Measurements from ENCODE around the gene CCDC171. TPM values are rescaled to one million over a fixed set of nuclear protein-coding genes. Genes with fewer than 3 reads are reported as not detected.

The CCDC171 gene
- total and polyA plus RNA-seq, 2 experiments from 2014 or later = 4.4 to 5.1 TPM

DNA sequence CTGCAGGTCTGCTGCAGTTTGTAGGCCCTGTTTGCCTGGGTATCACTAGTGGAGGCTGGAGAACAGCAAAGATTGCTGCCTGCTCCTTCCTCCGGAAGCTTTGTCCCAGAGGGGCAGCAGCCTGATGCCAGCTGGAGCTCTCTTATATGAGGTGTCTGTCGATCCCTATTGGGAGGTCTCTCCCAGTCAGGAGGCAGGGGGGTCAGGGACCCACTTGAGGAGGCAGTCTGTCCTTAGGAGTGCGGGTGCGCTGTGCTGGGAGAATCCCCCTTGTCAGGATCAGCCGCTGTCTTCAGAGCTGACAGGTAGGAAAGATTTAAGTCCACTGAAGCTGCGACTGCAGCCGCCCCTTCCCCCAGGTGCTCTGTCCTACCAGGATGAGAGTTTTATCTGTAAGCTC lies 64.9 kb downstream of the CCDC171 start (continued):
- TF ChIP-seq, protein P1, sequence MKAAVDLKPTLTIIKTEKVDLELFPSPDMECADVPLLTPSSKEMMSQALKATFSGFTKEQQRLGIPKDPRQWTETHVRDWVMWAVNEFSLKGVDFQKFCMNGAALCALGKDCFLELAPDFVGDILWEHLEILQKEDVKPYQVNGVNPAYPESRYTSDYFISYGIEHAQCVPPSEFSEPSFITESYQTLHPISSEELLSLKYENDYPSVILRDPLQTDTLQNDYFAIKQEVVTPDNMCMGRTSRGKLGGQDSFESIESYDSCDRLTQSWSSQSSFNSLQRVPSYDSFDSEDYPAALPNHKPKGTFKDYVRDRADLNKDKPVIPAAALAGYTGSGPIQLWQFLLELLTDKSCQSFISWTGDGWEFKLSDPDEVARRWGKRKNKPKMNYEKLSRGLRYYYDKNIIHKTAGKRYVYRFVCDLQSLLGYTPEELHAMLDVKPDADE (IDR thresholded peaks at IDR 0.05) = no peak
- TF ChIP-seq POLR2AphosphoS5 (IDR thresholded peaks at IDR 0.05; ENCODE audit: low read depth) (no peak), EZH2phosphoT487 (IDR thresholded peaks at IDR 0.05; ENCODE audit: unreplicated experiment) (no peak), ZNF114 (CRISPR knock-in tag; IDR thresholded peaks at IDR 0.05) (no peak), EZH2 (IDR thresholded peaks at IDR 0.05; ENCODE audit: low read depth, unreplicated experiment) (no peak)
- TF ChIP-seq, protein P2, sequence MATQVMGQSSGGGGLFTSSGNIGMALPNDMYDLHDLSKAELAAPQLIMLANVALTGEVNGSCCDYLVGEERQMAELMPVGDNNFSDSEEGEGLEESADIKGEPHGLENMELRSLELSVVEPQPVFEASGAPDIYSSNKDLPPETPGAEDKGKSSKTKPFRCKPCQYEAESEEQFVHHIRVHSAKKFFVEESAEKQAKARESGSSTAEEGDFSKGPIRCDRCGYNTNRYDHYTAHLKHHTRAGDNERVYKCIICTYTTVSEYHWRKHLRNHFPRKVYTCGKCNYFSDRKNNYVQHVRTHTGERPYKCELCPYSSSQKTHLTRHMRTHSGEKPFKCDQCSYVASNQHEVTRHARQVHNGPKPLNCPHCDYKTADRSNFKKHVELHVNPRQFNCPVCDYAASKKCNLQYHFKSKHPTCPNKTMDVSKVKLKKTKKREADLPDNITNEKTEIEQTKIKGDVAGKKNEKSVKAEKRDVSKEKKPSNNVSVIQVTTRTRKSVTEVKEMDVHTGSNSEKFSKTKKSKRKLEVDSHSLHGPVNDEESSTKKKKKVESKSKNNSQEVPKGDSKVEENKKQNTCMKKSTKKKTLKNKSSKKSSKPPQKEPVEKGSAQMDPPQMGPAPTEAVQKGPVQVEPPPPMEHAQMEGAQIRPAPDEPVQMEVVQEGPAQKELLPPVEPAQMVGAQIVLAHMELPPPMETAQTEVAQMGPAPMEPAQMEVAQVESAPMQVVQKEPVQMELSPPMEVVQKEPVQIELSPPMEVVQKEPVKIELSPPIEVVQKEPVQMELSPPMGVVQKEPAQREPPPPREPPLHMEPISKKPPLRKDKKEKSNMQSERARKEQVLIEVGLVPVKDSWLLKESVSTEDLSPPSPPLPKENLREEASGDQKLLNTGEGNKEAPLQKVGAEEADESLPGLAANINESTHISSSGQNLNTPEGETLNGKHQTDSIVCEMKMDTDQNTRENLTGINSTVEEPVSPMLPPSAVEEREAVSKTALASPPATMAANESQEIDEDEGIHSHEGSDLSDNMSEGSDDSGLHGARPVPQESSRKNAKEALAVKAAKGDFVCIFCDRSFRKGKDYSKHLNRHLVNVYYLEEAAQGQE (IDR thresholded peaks at IDR 0.05; ENCODE audit: unreplicated experiment) = no peak

DNA sequence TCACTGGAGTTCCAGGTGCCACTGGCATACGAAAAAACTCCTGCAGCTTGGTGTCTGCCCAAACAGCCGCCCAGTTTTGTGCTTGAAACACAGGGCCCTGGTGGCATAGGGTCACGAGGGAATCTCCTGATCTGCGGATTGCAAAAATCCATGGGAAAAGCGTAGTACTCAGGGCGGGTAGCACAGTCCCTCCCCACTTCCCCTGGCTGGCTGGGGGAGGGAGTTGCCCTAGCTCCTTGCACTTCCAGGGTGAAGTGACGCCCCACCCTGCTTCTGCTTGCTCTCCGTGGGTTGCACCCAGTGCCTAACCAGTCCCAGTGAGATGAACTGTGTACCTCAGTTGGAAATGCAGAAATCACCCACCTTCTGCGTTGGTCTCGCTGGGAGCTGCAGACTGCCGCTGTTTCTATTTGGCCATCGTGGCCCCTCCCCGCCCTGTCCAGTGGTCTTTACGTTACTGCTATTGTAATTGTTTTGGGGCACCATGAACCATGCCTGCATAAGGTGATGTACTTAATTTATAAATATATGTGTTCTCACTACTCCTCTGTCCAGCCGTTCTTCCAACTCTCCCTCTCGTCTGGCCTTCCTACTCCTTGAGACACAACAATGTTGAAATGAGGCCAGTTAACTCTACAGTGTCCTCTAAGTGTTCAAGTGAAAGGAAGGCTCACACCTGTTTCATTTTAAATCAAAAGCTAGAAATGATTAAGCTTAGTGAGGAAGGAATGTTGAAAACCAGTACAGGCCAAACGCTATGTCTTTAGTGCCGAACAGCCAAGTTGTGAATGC lies 65.9 kb downstream of the CCDC171 start:
- Histone ChIP-seq H2AFZ (no peak overlapping the region; the same call in 1 of the 2 replicates), H3K36me3 (ENCODE audit: insufficient read depth) (no peaks in the 10 kb centered on the region), H3K79me2 (replicated peaks; ENCODE audit: insufficient read depth) (no peaks in the 10 kb centered on the region), H3K4me2 (no peak overlapping the region), H3F3A (replicated peaks; ENCODE audit: low read depth) (no peaks in the 10 kb centered on the region), H3K9me2 (ENCODE audit: insufficient read depth) (no peaks in the 10 kb centered on the region), H3K4me1 (ENCODE audit: insufficient read depth) (no peaks in the 10 kb centered on the region), H3K27ac (ENCODE audit: low read depth) (no peak overlapping the region), H3K27me3 (ENCODE audit: insufficient read depth) (no peaks in the 10 kb centered on the region), H4K20me1 (replicated peaks; ENCODE audit: insufficient read depth) (no peaks in the 10 kb centered on the region), H3K4me3 (no peak overlapping the region)
- H3K36me3 Mint-ChIP-seq (ENCODE audit: low read depth) = peaks cover 5% of the 10 kb centered on the region; the same call in 2 of the 3 replicates
- H3K27ac Mint-ChIP-seq = no peak overlapping the region
- peaks cover 2% of the 10 kb centered on the region; the same call in 1 of the 3 replicates for H3K4me1 Mint-ChIP-seq
- H3K27me3 Mint-ChIP-seq (ENCODE audit: insufficient read depth, low read depth, poor library complexity) = no peaks in the 10 kb centered on the region
- peaks cover 4% of the 10 kb centered on the region; the same call in 1 of the 3 replicates for H3K9me3 Mint-ChIP-seq
- DNase-seq (ENCODE audit: low spot score) = no peak
- H3K4me3 Mint-ChIP-seq = no peak overlapping the region
- ATAC-seq = no peak
- TF ChIP-seq ZNF331 (CRISPR knock-in tag; IDR thresholded peaks at IDR 0.05; ENCODE audit: low read depth) (no peak), EZH2 (IDR thresholded peaks at IDR 0.05; ENCODE audit: low read depth, unreplicated experiment) (no peak), EZH2phosphoT487 (IDR thresholded peaks at IDR 0.05; ENCODE audit: unreplicated experiment) (no peak), POLR2AphosphoS5 (IDR thresholded peaks at IDR 0.05; ENCODE audit: low read depth) (no peak), STAT1 (IDR thresholded peaks at IDR 0.05; ENCODE audit: unreplicated experiment) (no peak), CREB1 (CRISPR knock-in tag; IDR thresholded peaks at IDR 0.05; ENCODE audit: low read depth) (no peak), JUNB (IDR thresholded peaks at IDR 0.05; ENCODE audit: unreplicated experiment) (no peak), NANOG (IDR thresholded peaks at IDR 0.05; ENCODE audit: borderline replicate concordance) (no peak)
- TF ChIP-seq, protein P1 (IDR thresholded peaks at IDR 0.05) = no peak
- TF ChIP-seq, protein P2 (IDR thresholded peaks at IDR 0.05; ENCODE audit: unreplicated experiment) = no peak
- TF ChIP-seq, protein P3, sequence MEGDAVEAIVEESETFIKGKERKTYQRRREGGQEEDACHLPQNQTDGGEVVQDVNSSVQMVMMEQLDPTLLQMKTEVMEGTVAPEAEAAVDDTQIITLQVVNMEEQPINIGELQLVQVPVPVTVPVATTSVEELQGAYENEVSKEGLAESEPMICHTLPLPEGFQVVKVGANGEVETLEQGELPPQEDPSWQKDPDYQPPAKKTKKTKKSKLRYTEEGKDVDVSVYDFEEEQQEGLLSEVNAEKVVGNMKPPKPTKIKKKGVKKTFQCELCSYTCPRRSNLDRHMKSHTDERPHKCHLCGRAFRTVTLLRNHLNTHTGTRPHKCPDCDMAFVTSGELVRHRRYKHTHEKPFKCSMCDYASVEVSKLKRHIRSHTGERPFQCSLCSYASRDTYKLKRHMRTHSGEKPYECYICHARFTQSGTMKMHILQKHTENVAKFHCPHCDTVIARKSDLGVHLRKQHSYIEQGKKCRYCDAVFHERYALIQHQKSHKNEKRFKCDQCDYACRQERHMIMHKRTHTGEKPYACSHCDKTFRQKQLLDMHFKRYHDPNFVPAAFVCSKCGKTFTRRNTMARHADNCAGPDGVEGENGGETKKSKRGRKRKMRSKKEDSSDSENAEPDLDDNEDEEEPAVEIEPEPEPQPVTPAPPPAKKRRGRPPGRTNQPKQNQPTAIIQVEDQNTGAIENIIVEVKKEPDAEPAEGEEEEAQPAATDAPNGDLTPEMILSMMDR (conservative IDR thresholded peaks at IDR 0.05; ENCODE audit: low read depth in 2 of 2) = no peak

Measured in GM23338 (cell line).